ENCODE measurements around the gene HNRNPLL. TPM values are rescaled to one million over a fixed set of nuclear protein-coding genes. Genes with fewer than 3 reads are reported as not detected.

Gene HNRNPLL
- total and polyA plus RNA-seq, 2 of the 8 experiments (the other 6 are each of a cell fraction or from before 2014, with no cell fraction given), result 18.6 to 69.3 TPM

DNA sequence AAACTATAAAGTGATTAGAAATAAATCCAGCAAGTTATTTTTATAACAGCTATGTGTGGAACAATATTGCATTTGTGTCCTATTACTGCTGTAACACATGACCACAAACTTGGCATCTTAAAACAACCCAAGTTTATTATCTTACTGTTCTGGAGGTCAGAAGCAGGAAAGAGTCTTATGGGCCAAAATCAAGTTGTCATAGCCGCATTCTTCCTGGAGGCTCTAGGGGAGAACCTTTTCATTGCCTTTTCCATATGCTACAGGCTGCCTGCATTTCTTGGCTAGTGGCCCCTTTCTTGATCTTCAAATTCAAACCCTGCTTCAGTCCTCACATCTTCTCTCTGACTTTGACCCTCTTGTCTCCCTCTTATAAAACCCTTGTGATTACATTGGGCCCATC lies 27.0 kb upstream of the HNRNPLL start (continued):
- TF ChIP-seq, protein P1, sequence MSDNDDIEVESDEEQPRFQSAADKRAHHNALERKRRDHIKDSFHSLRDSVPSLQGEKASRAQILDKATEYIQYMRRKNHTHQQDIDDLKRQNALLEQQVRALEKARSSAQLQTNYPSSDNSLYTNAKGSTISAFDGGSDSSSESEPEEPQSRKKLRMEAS (IDR thresholded peaks at IDR 0.05), result no peak
- TF ChIP-seq FOSL1 (IDR thresholded peaks at IDR 0.05; ENCODE audit: insufficient read depth, low read depth, low read length), result no peak

Measured in H1 (cell line).